Measurements from ENCODE around the gene ZMIZ1.
"Not testable (repeated sequence)": the region's sequence is repeated elsewhere in the genome, so short reads cannot be mapped to it uniquely, and the experiment has no call there.

The ZMIZ1 gene

DNA sequence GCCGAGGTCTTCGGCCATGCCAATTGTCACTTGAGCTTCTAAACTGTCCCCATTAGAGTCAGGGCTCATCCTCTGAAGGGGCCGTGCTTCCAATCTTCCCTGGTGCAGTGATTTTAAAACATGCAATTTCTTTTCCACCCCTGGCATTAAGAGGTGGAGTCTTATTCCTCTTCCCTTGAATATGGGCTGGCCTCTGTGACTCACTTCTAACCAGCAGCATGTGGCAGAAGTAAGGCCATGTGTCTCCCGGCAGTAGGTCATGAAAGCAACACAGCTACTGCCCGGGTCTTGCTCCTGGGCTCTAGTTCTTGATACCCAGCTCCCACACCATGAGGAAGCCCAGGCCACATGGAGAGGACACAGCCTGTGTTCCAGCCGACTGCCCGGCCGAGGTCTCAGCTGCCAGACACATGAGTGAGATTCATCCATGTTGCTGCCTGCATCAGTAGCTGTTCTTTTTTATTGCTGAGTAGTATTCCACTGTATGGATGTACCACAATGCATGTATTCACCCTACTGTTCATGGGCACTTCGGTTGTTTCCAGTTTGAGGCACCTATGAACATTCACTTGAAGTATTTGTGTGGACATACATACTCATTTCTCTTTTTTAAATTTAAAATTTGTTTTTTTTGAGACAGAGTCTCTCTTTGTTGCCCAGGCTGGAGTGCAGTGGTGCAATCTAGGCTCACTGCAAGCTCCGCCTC lies 264.0 kb downstream of the ZMIZ1 start:
- not testable (repeated sequence) for DNase-seq

GRCh38 chr10:79333513-79333912 lies 264.7 kb downstream of the ZMIZ1 start:
- DNase-seq, result no peak

GRCh38 chr10:79334573-79334972 lies 265.8 kb downstream of the ZMIZ1 start:
- no peak for DNase-seq

DNA sequence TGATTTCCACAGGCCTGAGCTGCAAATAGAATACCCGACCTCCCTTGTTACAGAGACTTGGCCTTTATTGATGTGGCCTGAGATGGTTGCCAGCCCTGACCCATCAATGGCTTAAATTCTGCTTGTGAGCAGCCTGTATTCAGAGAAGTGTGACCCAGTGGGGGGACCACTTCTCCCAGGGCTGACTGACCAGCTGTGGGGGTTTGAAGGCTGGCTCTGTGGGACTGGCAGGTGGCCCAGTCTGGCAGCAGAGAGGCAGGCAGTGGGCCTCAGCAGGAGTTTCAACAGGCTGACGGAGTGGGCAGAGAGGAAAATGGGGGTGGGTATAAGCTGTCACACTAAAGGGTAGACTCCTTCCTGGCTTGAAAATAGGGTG lies 266.3 kb downstream of the ZMIZ1 start:
- no peak for DNase-seq

DNA sequence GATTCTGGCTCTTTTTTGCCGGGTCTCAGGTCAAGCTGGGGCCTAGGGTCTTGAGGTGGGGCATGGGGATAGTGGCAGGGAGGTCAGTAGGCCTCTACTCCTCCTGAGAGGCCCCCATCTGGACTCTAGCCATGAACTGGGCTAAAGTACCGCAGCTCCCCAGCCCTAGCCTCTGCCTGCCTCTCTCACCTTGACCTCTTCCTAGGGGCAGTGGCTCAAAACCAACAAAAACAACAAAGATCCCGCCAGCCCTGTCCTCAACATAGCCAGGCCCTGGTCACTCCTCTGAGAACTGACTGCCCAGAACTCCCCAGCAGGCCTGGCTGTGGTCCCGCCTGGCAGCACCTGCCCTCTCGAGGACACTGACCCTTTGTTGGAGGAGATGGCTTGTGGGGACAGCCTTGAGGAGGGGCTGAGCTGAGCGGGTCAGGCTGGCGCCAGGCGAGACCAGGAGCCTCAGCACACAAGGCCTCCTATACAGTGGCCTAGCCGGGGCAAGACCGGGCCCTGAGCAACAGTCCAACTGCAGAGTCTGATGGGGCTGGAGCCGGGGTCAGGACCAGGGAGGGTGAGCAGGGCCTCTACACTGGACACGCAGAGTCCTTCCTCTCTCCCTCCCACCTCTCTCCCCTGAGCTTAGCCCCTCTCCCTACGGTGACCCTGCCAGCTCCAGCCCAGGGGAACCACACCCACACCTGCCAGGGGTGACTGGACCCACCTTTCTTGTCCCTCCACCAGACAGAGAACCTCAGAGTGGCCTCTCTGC lies 266.9 kb downstream of the ZMIZ1 start:
- no peak for DNase-seq

DNA sequence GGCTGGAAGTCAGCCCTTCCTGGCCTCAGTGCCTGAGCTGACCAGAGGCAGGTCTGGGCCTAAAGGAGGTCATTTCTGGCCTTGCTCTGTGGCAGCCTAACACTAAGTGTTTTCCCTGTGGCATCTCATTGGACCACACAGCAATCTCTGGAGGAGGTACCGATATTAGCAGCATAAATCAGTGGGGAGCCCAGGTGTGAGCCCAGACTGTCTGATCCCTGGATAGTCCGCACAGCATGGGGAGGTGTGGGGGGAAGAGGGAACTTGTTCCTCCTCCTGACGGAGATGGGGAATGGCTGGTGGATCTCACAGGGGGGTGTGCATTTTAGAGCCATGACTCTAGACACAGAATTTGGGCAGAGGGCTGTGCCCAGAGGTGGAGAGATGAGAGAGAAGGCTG lies 267.5 kb downstream of the ZMIZ1 start:
- no peak for DNase-seq

DNA sequence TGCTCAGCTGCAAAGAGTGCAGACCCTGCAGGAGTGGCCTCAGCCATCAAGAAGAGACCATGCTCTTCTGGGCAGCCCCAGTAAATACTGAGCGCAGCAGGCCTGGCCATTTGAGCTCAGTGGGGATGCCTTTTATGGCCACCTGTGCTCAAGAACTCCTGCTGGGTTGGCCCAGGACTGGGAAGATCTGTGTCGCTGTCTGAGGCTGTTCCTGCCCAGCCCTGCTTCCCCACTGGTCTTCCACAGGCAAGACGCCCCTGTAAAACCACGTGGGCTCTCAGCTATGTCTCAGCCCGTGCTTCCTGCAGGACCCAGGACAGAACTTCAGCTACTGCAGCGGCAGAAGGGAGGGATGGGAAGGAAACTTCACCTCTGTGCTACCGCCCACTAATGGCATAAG lies 268.0 kb downstream of the ZMIZ1 start:
- no peak for DNase-seq

DNA sequence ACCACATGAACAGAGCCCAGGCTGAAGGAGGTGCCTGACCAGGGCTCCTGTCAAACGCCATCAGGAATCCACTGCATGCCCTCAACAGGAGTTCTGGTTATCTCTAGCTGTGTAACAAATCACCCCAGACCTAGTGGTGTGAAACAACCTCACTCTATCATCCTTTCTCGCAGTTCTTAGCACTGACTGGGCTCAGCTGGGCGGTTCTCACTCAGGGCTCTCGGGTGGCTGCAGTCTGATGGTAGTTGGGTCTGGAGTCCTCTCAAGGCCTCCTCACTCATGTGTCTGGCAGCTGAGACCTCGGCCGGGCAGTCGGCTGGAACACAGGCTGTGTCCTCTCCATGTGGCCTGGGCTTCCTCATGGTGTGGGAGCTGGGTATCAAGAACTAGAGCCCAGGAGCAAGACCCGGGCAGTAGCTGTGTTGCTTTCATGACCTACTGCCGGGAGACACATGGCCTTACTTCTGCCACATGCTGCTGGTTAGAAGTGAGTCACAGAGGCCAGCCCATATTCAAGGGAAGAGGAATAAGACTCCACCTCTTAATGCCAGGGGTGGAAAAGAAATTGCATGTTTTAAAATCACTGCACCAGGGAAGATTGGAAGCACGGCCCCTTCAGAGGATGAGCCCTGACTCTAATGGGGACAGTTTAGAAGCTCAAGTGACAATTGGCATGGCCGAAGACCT lies 269.2 kb downstream of the ZMIZ1 start:
- DNase-seq, result not testable (repeated sequence)

- no peak for DNase-seq
Measured at GRCh38 chr10:79339266-79339665, 270.5 kb downstream of the ZMIZ1 start.

DNA sequence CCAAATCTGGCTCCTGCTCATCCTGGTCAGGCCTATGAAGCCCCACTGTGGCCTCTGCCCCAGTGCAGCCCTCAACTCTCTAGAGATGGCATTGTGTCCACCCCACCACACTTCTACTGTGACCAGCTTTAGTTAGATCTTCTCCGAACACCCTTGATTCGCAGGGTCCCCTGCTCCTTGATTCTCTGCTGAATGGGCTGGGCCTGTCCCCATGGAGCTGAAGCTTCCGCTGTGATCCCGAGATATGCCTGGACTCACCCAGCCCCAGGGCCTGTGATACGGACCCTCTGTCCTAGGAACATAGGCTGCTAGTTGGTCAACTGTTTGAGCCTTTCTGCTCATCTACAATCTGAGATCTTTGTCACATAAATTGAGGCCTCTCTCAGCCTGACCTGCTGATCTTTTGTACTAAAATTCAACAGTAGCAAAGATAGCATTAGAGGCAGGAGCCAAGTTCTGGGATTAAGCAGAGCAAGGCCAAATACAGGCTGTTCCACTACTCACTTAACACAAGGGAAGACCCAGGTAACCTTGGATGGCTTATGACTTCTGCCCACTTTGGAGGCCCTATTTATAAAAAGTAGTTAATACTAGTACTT lies 272.0 kb downstream of the ZMIZ1 start:
- DNase-seq, result no peak

GRCh38 chr10:79342295-79342761 lies 273.6 kb downstream of the ZMIZ1 start:
- no peak for DNase-seq

DNA sequence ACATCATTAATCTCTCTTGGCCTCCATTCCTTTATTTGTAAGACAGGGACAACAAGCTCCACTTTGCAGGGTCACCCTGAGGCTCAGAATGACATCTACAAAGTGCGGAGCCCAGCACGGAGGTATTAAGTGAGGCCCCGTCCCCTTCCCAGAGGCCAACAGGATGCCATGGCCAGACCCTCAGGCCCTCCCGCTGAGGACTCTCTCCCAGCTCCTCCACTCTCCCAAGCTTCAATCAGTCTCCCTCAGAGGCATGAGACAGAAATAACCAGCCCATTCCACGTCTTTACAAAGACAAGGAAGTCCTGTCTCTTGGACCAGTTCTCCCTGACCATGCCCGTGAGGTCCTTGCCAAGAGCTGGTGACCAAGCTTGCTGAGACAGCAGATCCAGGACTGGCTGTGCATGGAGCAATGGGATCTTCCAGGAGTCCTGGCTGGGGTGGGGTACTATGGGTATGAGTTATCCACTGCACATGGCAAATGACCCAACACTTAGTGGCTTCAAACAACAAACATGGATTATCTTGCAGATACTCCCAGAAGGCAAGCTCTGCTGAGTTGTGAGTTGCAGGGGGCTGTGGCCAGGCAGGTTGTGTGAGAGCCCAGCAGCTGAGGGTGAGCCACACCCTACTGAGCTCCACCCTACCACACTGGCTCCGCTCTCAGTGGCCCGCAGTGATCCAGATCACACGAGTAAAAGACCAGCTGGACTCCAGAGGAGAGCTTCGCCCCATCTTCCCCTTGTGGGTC lies 274.2 kb downstream of the ZMIZ1 start:
- DNase-seq, result no peak

DNA sequence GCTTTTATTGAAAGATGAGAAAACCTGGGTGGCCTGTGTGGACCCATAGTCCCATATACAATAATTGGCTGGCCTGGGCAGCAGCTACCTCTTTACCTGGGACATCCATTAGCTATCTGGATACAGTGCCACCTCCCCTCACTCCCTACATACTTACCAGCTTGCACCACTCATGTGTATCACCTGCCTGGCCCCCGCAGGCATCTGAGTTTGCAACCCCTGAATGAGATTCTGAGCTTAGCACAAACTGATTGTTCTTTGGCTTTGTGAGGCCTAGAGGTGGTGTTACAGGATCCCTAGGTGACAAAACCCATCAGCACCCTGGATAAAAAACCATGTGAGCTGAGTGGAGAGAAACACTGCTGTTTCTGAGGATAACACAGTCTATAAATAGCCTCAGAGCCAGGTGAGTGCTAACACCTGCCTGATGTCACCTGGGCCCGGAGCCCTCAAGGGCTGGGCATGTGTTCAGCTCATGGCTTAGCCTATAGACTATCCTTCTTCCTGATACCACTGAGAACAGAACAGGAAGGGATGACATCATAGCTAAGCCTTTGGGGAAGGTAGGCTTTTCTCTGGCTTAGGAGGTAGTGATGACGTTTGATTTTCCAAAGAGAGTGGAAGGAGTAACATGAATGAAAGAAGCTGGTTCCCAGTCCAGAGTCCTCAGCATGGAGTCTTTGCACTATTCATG lies 275.9 kb downstream of the ZMIZ1 start:
- DNase-seq, result no peak

- DNase-seq, result no peak
Measured at GRCh38 chr10:79345241-79346011, 276.7 kb downstream of the ZMIZ1 start.

- no peak for DNase-seq
Measured at GRCh38 chr10:79346012-79346340, 277.2 kb downstream of the ZMIZ1 start.

DNA sequence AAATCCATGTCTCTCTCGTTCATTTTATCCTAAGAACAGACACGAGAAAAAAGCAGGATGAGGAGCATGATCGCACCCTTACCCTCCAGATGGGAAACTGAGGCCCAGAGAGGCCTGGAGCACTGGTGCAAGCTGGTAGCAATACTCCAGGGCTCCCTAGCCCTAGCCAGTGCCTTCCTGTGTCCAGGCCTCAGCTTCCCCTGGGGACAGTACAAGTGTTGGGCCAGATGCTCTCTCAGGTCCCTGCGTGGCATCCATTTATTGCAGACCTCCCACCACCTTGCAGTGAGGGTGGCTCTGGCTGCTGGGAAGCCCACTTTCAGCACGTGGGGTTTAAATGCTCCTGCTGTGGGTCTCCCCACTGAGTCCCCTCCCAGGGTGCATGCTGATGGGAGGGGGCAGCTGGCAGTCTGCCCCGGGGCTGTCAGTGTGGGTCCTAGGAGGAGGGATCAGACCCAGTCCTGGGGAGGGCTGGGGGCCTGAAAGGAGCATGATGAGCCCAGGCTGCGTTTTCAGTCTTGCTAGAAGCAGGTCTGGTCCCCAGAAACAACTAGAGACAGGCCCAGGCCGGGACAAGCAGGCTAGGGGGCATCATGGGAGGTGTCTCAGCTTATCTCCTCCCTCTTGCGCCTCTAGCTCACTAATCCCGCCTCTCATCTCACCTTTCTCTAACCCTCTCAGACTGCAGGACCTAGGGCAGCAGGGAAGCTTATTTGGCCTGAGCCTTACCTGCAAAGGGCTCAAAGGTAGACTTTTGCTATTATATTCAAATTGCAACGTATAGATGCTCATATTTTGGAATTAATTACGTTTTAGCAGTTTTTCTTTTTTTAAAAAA lies 277.8 kb downstream of the ZMIZ1 start:
- no peak for DNase-seq

- peak; percentile 99 for DNase-seq
Measured at GRCh38 chr10:79347226-79347893, 278.6 kb downstream of the ZMIZ1 start, which contains the start of gene PPIF. Gene PPIF (plus strand): TSS chr10:79347469. CDS start chr10:79347549, 80 bp downstream.

DNA sequence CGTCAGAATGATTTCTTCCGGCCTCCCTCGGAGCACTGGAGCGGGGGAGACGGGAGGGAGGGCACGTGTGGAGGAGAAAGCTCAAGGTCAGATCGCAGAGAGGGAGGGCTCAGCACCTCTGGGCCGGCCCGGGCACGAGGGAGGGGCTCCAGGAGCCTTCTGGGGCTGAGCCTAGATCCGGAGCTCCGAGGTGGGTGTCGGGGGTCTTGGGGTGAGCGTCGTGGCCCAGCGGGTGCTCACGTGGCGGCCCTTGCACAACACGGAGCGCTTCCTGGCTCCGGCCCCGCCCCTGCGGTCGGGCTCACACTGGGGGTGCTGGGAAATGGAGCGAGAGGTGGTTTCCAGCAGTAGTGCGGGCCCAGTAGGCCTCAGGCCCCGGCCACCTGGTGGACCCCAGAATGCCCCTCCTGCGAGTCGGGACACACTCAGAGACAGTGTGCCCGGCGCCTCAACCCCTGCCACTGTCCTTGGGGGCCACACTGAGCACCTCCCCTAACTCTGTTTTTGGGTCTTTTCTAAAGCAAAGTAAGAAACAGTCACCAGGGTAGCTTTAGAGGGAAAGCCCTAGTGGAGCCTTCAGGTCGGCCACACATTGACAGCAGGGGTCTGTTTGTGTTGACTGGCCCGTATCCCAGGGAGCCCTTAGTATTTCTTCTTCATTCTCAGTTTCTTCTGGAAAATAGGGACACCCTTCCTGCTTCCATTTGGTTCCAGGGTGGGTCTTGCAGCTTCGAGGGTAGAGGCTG lies 279.3 kb downstream of the ZMIZ1 start:
- peak; percentile 89 for DNase-seq

- no peak for DNase-seq
Measured at GRCh38 chr10:79348640-79348988, 279.8 kb downstream of the ZMIZ1 start.

Measured in activated CD8-positive, alpha-beta memory T cell treated with anti-CD3 and anti-CD28 coated beads, Interleukin-2, amount 50 U/mL, for 48 hours (primary cell).